ENCODE results near the gene PHTF1. TPM values are rescaled to one million over a fixed set of nuclear protein-coding genes. Genes with fewer than 3 reads are reported as not detected.

The PHTF1 gene
- total RNA-seq, 4 donors from 2014 or later = 11.3 to 23.3 (median 17.9) TPM

- 85 to 90% methylated on average over 3 of the region's 3 CpGs for WGBS, 2 donors
- no peak overlapping the region for H3K4me3 ChIP-seq
- no peaks in the 10 kb centered on the region for H3K4me1 ChIP-seq
These were observed 57.9 kb downstream of the PHTF1 start for GRCh38 chr1:113701429-113701828.

GRCh38 chr1:113694910-113695309 lies 64.4 kb downstream of the PHTF1 start:
- Histone ChIP-seq H3K36me3 (peaks cover 0 to 87% (median 0%) of the 10 kb centered on the region in 3 donors), H3K27me3 (no peaks in the 10 kb centered on the region), H3K4me1 (no peaks in the 10 kb centered on the region), H3K9me3 (peaks cover 0 to 35% (median 4%) of the 10 kb centered on the region in 4 donors), H3K4me3 (no peak overlapping the region), H3K27ac (no peak overlapping the region)
- TF ChIP-seq EP300 (IDR thresholded peaks at IDR 0.05) (no peak), CTCF (IDR thresholded peaks at IDR 0.05) (no peak), POLR2A (IDR thresholded peaks at IDR 0.05) (no peak)
- no peak for DNase-seq (ENCODE audit: low spot score in 2 of 2)

More at GRCh38 chr1:113701429-113701828, 57.9 kb downstream of the PHTF1 start:
- peaks cover 0 to 4% (median 0%) of the 10 kb centered on the region in 4 donors for H3K9me3 ChIP-seq
- no peaks in the 10 kb centered on the region for H3K27me3 ChIP-seq
- no peak for DNase-seq (ENCODE audit: low spot score in 2 of 2)
- peaks cover 0 to 50% (median 0%) of the 10 kb centered on the region in 3 donors for H3K36me3 ChIP-seq
- no peak for TF ChIP-seq EP300 (IDR thresholded peaks at IDR 0.05)
- no peak for TF ChIP-seq CTCF (IDR thresholded peaks at IDR 0.05)
- TF ChIP-seq POLR2A (IDR thresholded peaks at IDR 0.05) = no peak
- no peak overlapping the region for H3K27ac ChIP-seq

- H3K9me3 ChIP-seq = peaks cover 0 to 35% (median 4%) of the 10 kb centered on the region in 4 donors
- TF ChIP-seq CTCF (IDR thresholded peaks at IDR 0.05) (no peak), EP300 (IDR thresholded peaks at IDR 0.05) (no peak), POLR2A (IDR thresholded peaks at IDR 0.05) (no peak)
- no peak overlapping the region for H3K4me3 ChIP-seq
- H3K27me3 ChIP-seq = no peaks in the 10 kb centered on the region
- no peak for DNase-seq (ENCODE audit: low spot score in 2 of 2)
- H3K27ac ChIP-seq = no peak overlapping the region
- H3K4me1 ChIP-seq = no peaks in the 10 kb centered on the region
- H3K36me3 ChIP-seq = peaks cover 0 to 71% (median 0%) of the 10 kb centered on the region in 3 donors
- WGBS, 2 donors = 95 to 98% methylated on average over 4 of the region's 4 CpGs
These were observed 66.4 kb downstream of the PHTF1 start for GRCh38 chr1:113692824-113693431.

- Histone ChIP-seq H3K4me3 (no peak overlapping the region), H3K4me1 (no peaks in the 10 kb centered on the region), H3K27me3 (no peaks in the 10 kb centered on the region), H3K36me3 (peaks cover 0 to 65% (median 0%) of the 10 kb centered on the region in 3 donors), H3K27ac (no peak overlapping the region), H3K9me3 (peaks cover 0 to 35% (median 4%) of the 10 kb centered on the region in 4 donors)
- TF ChIP-seq EP300 (IDR thresholded peaks at IDR 0.05) = no peak
- no peak for TF ChIP-seq CTCF (IDR thresholded peaks at IDR 0.05)
- DNase-seq (ENCODE audit: low spot score in 2 of 2) = no peak
- 84 to 85% methylated on average over 2 of the region's 2 CpGs for WGBS, 2 donors
These were observed 66.9 kb downstream of the PHTF1 start for GRCh38 chr1:113692342-113692741.

GRCh38 chr1:113691184-113691583 lies 68.1 kb downstream of the PHTF1 start:
- DNase-seq (ENCODE audit: low spot score in 2 of 2) = no peak
- Histone ChIP-seq H3K27me3 (no peaks in the 10 kb centered on the region), H3K4me1 (no peaks in the 10 kb centered on the region), H3K36me3 (peaks cover 0 to 54% (median 0%) of the 10 kb centered on the region in 3 donors), H3K27ac (no peak overlapping the region), H3K9me3 (peaks cover 0 to 28% (median 4%) of the 10 kb centered on the region in 4 donors), H3K4me3 (no peak overlapping the region)
- 93 to 99% methylated on average over 2 of the region's 2 CpGs for WGBS, 2 donors
- TF ChIP-seq POLR2A (IDR thresholded peaks at IDR 0.05) = no peak
- no peak for TF ChIP-seq CTCF (IDR thresholded peaks at IDR 0.05)
- TF ChIP-seq EP300 (IDR thresholded peaks at IDR 0.05) = no peak
